Thoracic aorta (tissue), 2 donors: Measurements from ENCODE around the gene PRRG2. TPM values are rescaled to one million over a fixed set of nuclear protein-coding genes. Genes with fewer than 3 reads are reported as not detected.
A peak's percentile ranks its signal among the peaks of the same experiment; 100 is the strongest.

Experiments
- ATAC-seq: fragments of 150-250 bp; one replicate; pipeline ENCODE4 v1.8.0; 2017; ENCODE audit warnings: low read depth; ENCODE audit not compliant: insufficient number of reproducible peaks, low FRiP score
- DNase-seq: peaks from one replicate; pipeline ENCODE4 v3.0.0-alpha.2; 2020; ENCODE audit warnings: low spot score
- H3K27ac ChIP-seq, 2 donors: fragments of 200-600 bp; sonication (generic); 1 replicate in 1 of 2; 2 replicates in 1 of 2; pipeline ENCODE4 v1.5.1; 2016; ENCODE audit warnings: mild to moderate bottlenecking in 2 of 2, moderate library complexity in 2 of 2
- H3K27me3 ChIP-seq: fragments of 200-600 bp; sonication (generic); replicated peaks from 2 replicates; pipeline ENCODE4 v1.6.0; 2016; ENCODE audit warnings: mild to moderate bottlenecking; ENCODE audit not compliant: insufficient read depth
- H3K36me3 ChIP-seq: fragments of 200-600 bp; sonication (generic); one replicate; pipeline ENCODE4 v1.5.1; 2016
- H3K4me1 ChIP-seq, 2 donors: fragments of 200-600 bp; sonication (generic); 1 replicate in 1 of 2; 2 replicates in 1 of 2; pipeline versions ENCODE4 v1.5.1 to v1.6.0; 2016; ENCODE audit warnings: low read depth in 2 of 2, mild to moderate bottlenecking in 1 of 2; ENCODE audit not compliant: control insufficient read depth in 1 of 2
- H3K4me3 ChIP-seq: fragments of 200-600 bp; sonication (generic); 2 replicates; pipeline ENCODE4 v1.5.1; 2016; ENCODE audit warnings: mild to moderate bottlenecking
- H3K9me3 ChIP-seq: fragments of 200-600 bp; sonication (generic); 2 replicates; pipeline ENCODE4 v1.5.1; 2016
- total RNA-seq, 2 donors: library from RNA; depleted of rRNA; stranded (reverse); fragments of >200 nt; gene quantifications; one replicate each; pipeline versions ENCODE4 v1.1.0 to v1.2.3, GENCODE V29; 2016
- TF ChIP-seq, protein P1 (sequence below): fragments of 200-600 bp; sonication (generic); IDR thresholded peaks from one replicate; pipeline ENCODE4 v1.5.1; 2019; ENCODE audit warnings: antibody characterized with exemption

Gene PRRG2
- total RNA-seq, 2 donors from 2014 or later, result not detected

DNA sequence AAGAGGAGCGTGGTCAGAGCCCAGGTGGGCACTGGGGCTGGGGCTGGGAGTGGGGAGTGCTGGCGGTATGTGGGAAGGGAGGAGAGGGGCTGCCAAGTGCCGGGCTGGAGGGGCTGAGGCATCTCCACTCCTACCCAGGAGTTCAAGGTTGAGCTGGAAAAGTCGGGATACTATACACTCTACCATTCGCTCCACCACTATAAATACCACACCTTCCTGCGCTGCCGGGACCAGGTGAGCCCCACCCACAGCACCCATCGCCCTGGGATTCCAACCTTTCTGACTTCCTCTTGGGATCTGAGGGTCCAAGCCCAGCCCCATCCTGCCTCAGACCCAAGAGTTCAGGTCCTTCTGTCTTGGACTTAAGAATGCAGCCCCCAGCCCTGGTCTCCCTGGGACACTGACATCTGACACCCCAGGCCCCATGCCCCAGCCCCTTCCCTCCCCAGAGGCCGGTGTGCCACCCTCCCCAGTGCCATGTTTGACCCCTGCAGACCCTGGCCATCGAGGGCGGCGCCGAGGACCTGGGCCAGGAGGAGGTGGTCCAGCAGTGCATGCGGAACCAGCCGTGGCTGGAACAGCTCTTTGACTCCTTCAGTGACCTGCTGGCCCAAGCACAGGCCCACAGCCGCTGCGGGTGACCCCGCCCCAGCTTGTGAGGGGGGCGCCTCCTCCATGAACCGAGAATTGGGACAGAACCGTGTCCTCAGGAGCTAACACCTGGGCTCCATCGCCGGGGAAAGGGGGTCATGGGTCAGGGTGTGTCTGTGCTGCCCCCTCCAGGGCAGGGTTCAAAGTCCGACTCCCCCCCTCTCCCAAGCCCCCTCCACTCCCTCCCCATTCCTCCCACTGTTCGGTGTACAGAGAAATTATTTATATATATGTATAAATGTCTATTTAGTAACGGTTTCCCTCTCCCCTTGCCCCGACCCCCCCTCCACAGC, 44.1 kb downstream of the PRRG2 start:
- DNase-seq, result no peak
- Histone ChIP-seq H3K9me3 (no peaks in the 10 kb centered on the region), H3K27ac (no peak overlapping the region), H3K4me1 (peaks cover 0 to 8% of the 10 kb centered on the region in 2 donors), H3K27me3 (no peaks in the 10 kb centered on the region), H3K36me3 (peaks cover 30% of the 10 kb centered on the region), H3K4me3 (no peak overlapping the region)
- TF ChIP-seq, protein P1, sequence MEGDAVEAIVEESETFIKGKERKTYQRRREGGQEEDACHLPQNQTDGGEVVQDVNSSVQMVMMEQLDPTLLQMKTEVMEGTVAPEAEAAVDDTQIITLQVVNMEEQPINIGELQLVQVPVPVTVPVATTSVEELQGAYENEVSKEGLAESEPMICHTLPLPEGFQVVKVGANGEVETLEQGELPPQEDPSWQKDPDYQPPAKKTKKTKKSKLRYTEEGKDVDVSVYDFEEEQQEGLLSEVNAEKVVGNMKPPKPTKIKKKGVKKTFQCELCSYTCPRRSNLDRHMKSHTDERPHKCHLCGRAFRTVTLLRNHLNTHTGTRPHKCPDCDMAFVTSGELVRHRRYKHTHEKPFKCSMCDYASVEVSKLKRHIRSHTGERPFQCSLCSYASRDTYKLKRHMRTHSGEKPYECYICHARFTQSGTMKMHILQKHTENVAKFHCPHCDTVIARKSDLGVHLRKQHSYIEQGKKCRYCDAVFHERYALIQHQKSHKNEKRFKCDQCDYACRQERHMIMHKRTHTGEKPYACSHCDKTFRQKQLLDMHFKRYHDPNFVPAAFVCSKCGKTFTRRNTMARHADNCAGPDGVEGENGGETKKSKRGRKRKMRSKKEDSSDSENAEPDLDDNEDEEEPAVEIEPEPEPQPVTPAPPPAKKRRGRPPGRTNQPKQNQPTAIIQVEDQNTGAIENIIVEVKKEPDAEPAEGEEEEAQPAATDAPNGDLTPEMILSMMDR, result no peak
- ATAC-seq, result no peak

DNA sequence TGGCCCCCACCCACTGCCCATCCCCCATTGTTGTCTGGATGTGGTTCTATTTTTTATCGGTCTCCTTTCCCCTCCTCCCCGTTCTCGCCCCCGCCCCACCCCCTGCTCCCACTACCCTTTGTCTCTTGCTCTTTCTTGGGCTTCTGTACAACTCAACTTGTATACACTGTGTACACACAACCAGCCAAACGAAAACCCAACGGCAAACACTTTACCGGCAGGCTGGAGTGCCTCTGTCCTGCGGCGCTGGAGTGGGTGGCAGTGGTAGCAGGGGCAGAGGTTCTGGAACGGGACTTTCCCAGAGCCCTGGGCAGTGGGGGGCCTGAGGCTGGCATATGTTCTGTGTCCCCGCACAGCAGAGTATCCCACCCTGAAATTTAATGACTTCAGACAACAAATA, 45.1 kb downstream of the PRRG2 start:
- TF ChIP-seq, protein P1, result no peak
- Histone ChIP-seq H3K4me1 (peaks cover 4 to 18% of the 10 kb centered on the region in 2 donors), H3K4me3 (no peak overlapping the region), H3K36me3 (peaks cover 27% of the 10 kb centered on the region), H3K27me3 (no peaks in the 10 kb centered on the region), H3K9me3 (no peaks in the 10 kb centered on the region), H3K27ac (no peak overlapping the region)
- ATAC-seq (no peak), DNase-seq (no peak)

DNA sequence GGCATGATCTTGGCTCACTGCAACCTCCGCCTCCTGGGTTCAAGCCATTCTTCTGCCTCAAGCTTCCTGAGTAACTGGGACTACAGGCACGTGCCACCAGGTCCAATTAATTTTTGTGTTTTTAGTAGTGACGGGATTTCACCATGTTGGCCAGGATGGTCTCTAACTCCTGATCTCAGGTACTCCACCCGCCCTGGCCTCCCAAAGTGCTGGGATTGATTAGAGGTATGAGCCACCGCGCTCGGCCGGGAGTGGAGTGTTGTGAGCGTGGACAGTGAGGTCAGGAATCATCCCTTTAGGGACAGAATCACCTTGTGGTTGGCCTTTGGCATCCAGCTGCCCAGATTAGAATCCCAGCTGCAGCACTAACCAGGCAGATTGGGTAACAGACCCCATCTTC, 48.5 kb downstream of the PRRG2 start:
- DNase-seq, result no peak
- Histone ChIP-seq H3K4me1 (peaks cover 4 to 24% of the 10 kb centered on the region in 2 donors), H3K9me3 (no peaks in the 10 kb centered on the region), H3K36me3 (peaks cover 18% of the 10 kb centered on the region), H3K4me3 (no peak overlapping the region), H3K27me3 (no peaks in the 10 kb centered on the region), H3K27ac (peak overlapping the region; percentile 4 to 20)
- no peak for ATAC-seq
- TF ChIP-seq, protein P1, result no peak

DNA sequence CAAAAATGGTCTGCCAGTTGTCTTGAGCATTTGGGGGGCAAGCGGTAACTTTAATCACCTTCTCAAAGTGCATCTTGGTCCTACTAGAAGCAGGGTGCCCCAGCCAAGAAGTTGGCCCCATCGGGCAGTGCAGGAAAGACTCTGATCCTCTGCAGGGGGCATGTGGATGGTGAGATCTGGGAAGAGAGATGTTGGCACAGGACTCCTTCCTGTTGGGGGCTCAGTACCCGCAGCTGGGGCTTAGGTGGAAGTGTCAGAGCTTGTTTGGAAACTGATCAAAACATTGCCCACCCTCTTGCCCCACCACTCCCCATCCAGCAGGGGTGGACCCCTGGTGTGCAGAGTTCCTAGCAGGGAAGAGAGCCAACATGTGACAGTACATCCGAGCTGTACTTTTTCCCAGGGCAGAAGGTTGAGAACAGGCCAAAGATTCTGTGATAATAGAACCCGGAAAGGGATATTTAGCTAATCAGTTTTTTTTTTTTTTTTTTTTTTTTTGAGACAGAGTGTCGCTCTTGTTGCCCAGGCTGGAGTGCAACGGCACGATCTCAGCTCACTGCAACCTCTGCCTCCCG, 50.0 kb downstream of the PRRG2 start:
- Histone ChIP-seq H3K4me1 (peaks cover 4 to 24% of the 10 kb centered on the region in 2 donors), H3K9me3 (no peaks in the 10 kb centered on the region), H3K27me3 (no peaks in the 10 kb centered on the region), H3K4me3 (no peak overlapping the region), H3K36me3 (peaks cover 22% of the 10 kb centered on the region), H3K27ac (peak overlapping the region in 1 of 2 donors; percentile 0)
- ATAC-seq, result no peak
- no peak for DNase-seq
- TF ChIP-seq, protein P1, result no peak

DNA sequence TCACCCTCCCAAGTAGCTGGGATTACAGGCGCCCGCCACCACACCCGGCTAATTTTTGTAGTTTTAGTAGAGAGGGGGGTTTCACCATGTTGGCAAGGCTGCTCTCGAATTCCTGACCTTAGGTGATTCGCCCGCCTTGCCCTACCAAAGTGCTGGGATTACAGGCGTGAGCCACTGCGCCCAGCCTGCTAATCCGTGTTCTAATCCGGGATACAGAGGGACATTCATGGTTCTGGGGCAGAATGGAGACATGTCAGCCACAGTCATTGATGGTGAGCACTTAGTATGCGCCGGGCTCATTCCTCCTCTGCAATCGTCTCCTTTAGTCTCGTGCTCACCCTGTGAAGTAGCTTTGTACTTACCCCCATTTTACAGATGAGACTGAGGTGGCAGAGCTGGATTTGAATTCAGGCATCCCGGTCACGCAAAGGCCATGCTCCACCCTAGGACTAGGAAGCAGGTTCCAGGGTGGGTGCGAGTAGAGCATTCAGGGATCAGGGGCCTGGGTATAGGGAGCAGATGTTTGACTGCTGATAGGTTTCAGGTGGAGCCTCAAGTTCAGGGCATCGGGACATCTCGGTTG, 50.6 kb downstream of the PRRG2 start:
- H3K9me3 ChIP-seq, result no peaks in the 10 kb centered on the region
- peaks cover 16% of the 10 kb centered on the region for H3K36me3 ChIP-seq
- DNase-seq, result no peak
- TF ChIP-seq, protein P1, result no peak
- H3K27ac ChIP-seq, result no peak overlapping the region
- peaks cover 4 to 24% of the 10 kb centered on the region in 2 donors for H3K4me1 ChIP-seq
- no peak for ATAC-seq
- H3K4me3 ChIP-seq, result no peak overlapping the region
- no peaks in the 10 kb centered on the region for H3K27me3 ChIP-seq
